HepG2 (cell line): ENCODE measurements around the gene GDE1. TPM values are rescaled to one million over a fixed set of nuclear protein-coding genes. Genes with fewer than 3 reads are reported as not detected.

ENCODE experiments used
- AGO1 ChIP-seq: fragments of 200-400 bp; formaldehyde crosslinking; IDR thresholded peaks from 2 replicates; pipeline ENCODE4 v1.6.1; 2017; ENCODE audit warnings: mild to moderate bottlenecking, low read depth, low read length, moderate library complexity; ENCODE audit not compliant: poor library complexity, severe bottlenecking
- ETV6 ChIP-seq: sonication (generic); formaldehyde crosslinking; conservative IDR thresholded peaks from 2 replicates; pipeline ENCODE4 v1.4.0; 2020; ENCODE audit warnings: missing genetic modification reagents
- HNRNPLL ChIP-seq: fragments of 200-400 bp; formaldehyde crosslinking; IDR thresholded peaks from 2 replicates; pipeline ENCODE4 v1.6.1; 2017; ENCODE audit warnings: mild to moderate bottlenecking, low read depth, low read length; ENCODE audit not compliant: poor library complexity, severe bottlenecking
- HOXA7 ChIP-seq: sonication (generic); formaldehyde crosslinking; IDR thresholded peaks from 2 replicates; pipeline ENCODE4 v1.8.1; 2022; ENCODE audit warnings: mild to moderate bottlenecking, missing genetic modification reagents, moderate library complexity
- JUNB ChIP-seq: sonication (generic); formaldehyde crosslinking; IDR thresholded peaks from 2 replicates; pipeline ENCODE4 v1.8.0; 2022; ENCODE audit warnings: missing genetic modification reagents, mild to moderate bottlenecking, borderline replicate concordance
- MBNL3 ChIP-seq: fragments of 250-450 bp; sonication (Bioruptor Pico); conservative IDR thresholded peaks from 2 replicates; pipeline ENCODE4 v1.8.0; 2022; ENCODE audit warnings: mild to moderate bottlenecking, inconsistent platforms
- MEF2D ChIP-seq: sonication (generic); formaldehyde crosslinking; IDR thresholded peaks from 2 replicates; pipeline ENCODE4 v1.5.1; 2020; ENCODE audit warnings: mild to moderate bottlenecking, missing genetic modification reagents
- ZBTB20 ChIP-seq: sonication (generic); formaldehyde crosslinking; IDR thresholded peaks from 2 replicates; pipeline ENCODE4 v1.8.1; 2023; ENCODE audit warnings: missing genetic modification reagents, low read depth, mild to moderate bottlenecking, borderline replicate concordance
- ZBTB46 ChIP-seq: sonication (generic); formaldehyde crosslinking; IDR thresholded peaks from 2 replicates; pipeline ENCODE4 v1.4.0; 2020; ENCODE audit warnings: mild to moderate bottlenecking, missing genetic modification reagents, borderline replicate concordance
- ZNF24 ChIP-seq: fragments of 450-650 bp; IDR thresholded peaks from 2 replicates; pipeline ENCODE4 v1.6.1; 2017; ENCODE audit warnings: antibody characterized with exemption, mild to moderate bottlenecking
- ZNF564 ChIP-seq: sonication (generic); formaldehyde crosslinking; IDR thresholded peaks from 2 replicates; pipeline ENCODE4 v1.8.1; 2023; ENCODE audit warnings: mild to moderate bottlenecking, missing genetic modification reagents
- ZNF761 ChIP-seq: sonication (generic); formaldehyde crosslinking; conservative IDR thresholded peaks from 2 replicates; pipeline ENCODE4 v1.4.0; 2020; ENCODE audit warnings: mild to moderate bottlenecking, missing genetic modification reagents
- ZNF772 ChIP-seq: sonication (generic); formaldehyde crosslinking; IDR thresholded peaks from 2 replicates; pipeline ENCODE4 v1.5.0; 2020; ENCODE audit warnings: mild to moderate bottlenecking, missing genetic modification reagents
- ZNF879 ChIP-seq: sonication (generic); formaldehyde crosslinking; IDR thresholded peaks from 2 replicates; pipeline ENCODE4 v1.8.1; 2023; ENCODE audit warnings: missing genetic modification reagents
- polyA plus RNA-seq, 8 experiments: library from polyadenylated mRNA; depleted of rRNA in 3 of 8; stranded (reverse) in 7 of 8; unstranded in 1 of 8; fragments of >200 nt; fragmentation: Illumina TruSeq in 4 of 8; extraction: Trizol in 4 of 8; gene quantifications; 2 replicates each; pipeline versions ENCODE4 v1.2.1 to v1.2.3, GENCODE V29; 2011 to 2016; ENCODE audit warnings: low read depth in 4 of 8, missing spikeins in 1 of 8, mixed read lengths in 1 of 8; ENCODE audit not compliant: insufficient read depth in 1 of 8
- total RNA-seq, 5 experiments: library from RNA; depleted of rRNA; stranded (reverse); fragments of >200 nt; fragmentation: Illumina TruSeq; extraction: Trizol; gene quantifications; 2 replicates each; pipeline ENCODE4 v1.2.3, GENCODE V29; 2016; ENCODE audit warnings: low read depth in 1 of 5
- TF ChIP-seq, protein P1 (sequence below): sonication (generic); formaldehyde crosslinking; IDR thresholded peaks from 2 replicates; pipeline ENCODE4 v1.9.0; 2022; ENCODE audit warnings: missing genetic modification reagents, mild to moderate bottlenecking, borderline replicate concordance
- TF ChIP-seq, protein P2 (sequence below): sonication (generic); formaldehyde crosslinking; IDR thresholded peaks from 2 replicates; pipeline ENCODE4 v1.4.0; 2020; ENCODE audit warnings: missing genetic modification reagents, borderline replicate concordance
- TF ChIP-seq, protein P3 (sequence below): sonication (generic); formaldehyde crosslinking; IDR thresholded peaks from 2 replicates; pipeline ENCODE4 v1.4.0; 2020; ENCODE audit warnings: missing genetic modification reagents, mild to moderate bottlenecking, borderline replicate concordance

Gene GDE1
- total and polyA plus RNA-seq, 2 of the 13 experiments (the other 11 are each of a cell fraction or from before 2014, with no cell fraction given), result 35.9 to 59.0 TPM

GRCh38 chr16:19521471-19522396 is at the start of gene GDE1 (continued):
- 0 out of 2 replicates have a peak, but pooled peaks have one; percentile 20 for TF ChIP-seq ZBTB46 (CRISPR knock-in tag)
- TF ChIP-seq MEF2D, result peak; percentile 89; the same call in 1 of the 2 replicates
- TF ChIP-seq, protein P1, sequence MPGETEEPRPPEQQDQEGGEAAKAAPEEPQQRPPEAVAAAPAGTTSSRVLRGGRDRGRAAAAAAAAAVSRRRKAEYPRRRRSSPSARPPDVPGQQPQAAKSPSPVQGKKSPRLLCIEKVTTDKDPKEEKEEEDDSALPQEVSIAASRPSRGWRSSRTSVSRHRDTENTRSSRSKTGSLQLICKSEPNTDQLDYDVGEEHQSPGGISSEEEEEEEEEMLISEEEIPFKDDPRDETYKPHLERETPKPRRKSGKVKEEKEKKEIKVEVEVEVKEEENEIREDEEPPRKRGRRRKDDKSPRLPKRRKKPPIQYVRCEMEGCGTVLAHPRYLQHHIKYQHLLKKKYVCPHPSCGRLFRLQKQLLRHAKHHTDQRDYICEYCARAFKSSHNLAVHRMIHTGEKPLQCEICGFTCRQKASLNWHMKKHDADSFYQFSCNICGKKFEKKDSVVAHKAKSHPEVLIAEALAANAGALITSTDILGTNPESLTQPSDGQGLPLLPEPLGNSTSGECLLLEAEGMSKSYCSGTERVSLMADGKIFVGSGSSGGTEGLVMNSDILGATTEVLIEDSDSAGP (CRISPR knock-in tag), result peak; percentile 94
- TF ChIP-seq ZNF879, result no peak
- TF ChIP-seq ZNF772, result peak; percentile 84
- TF ChIP-seq, protein P2, sequence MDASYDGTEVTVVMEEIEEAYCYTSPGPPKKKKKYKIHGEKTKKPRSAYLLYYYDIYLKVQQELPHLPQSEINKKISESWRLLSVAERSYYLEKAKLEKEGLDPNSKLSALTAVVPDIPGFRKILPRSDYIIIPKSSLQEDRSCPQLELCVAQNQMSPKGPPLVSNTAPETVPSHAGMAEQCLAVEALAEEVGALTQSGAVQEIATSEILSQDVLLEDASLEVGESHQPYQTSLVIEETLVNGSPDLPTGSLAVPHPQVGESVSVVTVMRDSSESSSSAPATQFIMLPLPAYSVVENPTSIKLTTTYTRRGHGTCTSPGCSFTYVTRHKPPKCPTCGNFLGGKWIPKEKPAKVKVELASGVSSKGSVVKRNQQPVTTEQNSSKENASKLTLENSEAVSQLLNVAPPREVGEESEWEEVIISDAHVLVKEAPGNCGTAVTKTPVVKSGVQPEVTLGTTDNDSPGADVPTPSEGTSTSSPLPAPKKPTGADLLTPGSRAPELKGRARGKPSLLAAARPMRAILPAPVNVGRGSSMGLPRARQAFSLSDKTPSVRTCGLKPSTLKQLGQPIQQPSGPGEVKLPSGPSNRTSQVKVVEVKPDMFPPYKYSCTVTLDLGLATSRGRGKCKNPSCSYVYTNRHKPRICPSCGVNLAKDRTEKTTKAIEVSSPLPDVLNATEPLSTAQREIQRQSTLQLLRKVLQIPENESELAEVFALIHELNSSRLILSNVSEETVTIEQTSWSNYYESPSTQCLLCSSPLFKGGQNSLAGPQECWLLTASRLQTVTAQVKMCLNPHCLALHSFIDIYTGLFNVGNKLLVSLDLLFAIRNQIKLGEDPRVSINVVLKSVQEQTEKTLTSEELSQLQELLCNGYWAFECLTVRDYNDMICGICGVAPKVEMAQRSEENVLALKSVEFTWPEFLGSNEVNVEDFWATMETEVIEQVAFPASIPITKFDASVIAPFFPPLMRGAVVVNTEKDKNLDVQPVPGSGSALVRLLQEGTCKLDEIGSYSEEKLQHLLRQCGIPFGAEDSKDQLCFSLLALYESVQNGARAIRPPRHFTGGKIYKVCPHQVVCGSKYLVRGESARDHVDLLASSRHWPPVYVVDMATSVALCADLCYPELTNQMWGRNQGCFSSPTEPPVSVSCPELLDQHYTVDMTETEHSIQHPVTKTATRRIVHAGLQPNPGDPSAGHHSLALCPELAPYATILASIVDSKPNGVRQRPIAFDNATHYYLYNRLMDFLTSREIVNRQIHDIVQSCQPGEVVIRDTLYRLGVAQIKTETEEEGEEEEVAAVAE (CRISPR knock-in tag), result peak; percentile 75
- TF ChIP-seq ZNF24, result no peak
- TF ChIP-seq, protein P3, sequence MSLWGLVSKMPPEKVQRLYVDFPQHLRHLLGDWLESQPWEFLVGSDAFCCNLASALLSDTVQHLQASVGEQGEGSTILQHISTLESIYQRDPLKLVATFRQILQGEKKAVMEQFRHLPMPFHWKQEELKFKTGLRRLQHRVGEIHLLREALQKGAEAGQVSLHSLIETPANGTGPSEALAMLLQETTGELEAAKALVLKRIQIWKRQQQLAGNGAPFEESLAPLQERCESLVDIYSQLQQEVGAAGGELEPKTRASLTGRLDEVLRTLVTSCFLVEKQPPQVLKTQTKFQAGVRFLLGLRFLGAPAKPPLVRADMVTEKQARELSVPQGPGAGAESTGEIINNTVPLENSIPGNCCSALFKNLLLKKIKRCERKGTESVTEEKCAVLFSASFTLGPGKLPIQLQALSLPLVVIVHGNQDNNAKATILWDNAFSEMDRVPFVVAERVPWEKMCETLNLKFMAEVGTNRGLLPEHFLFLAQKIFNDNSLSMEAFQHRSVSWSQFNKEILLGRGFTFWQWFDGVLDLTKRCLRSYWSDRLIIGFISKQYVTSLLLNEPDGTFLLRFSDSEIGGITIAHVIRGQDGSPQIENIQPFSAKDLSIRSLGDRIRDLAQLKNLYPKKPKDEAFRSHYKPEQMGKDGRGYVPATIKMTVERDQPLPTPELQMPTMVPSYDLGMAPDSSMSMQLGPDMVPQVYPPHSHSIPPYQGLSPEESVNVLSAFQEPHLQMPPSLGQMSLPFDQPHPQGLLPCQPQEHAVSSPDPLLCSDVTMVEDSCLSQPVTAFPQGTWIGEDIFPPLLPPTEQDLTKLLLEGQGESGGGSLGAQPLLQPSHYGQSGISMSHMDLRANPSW (CRISPR knock-in tag), result no peak
- TF ChIP-seq JUNB (CRISPR knock-in tag), result no peak
- TF ChIP-seq ETV6, result peak; percentile 78; the same call in 1 of the 2 replicates
- peak; percentile 65; the same call in 1 of the 2 replicates for TF ChIP-seq ZNF761 (CRISPR knock-in tag)
- TF ChIP-seq ZNF564 (CRISPR knock-in tag), result 0 out of 2 replicates have a peak, but pooled peaks have one; percentile 10
- TF ChIP-seq HOXA7 (CRISPR knock-in tag), result no peak
- no peak for TF ChIP-seq MBNL3 (CRISPR knock-in tag)
- peak; percentile 89 for TF ChIP-seq AGO1
- peak; percentile 76 for TF ChIP-seq HNRNPLL
- TF ChIP-seq ZBTB20 (CRISPR knock-in tag), result peak; percentile 90
